ENCODE data around the gene PMP22. TPM values are rescaled to one million over a fixed set of nuclear protein-coding genes. Genes with fewer than 3 reads are reported as not detected.

The PMP22 gene
- total RNA-seq: 0.93 and 1.2 TPM in 2 replicates
- long read RNA-seq, partial matches to known transcripts: 5 of 5 reads
- long read RNA-seq, other reads (novel, unspliced or antisense): 0 of 5 reads

- Mint-ChIP-seq H3K27me3 (peaks cover 94% of the 10 kb centered on the region), H3K4me1 (ENCODE audit: low read depth) (peaks cover 12% of the 10 kb centered on the region), H3K36me3 (ENCODE audit: insufficient read depth) (no peaks in the 10 kb centered on the region), H3K9me3 (ENCODE audit: low read depth) (no peaks in the 10 kb centered on the region), H3K4me3 (ENCODE audit: low read depth) (no peak within 1 kb of the TSS), H3K27ac (no peak within 1 kb of the TSS)
- DNase-seq (ENCODE audit: low spot score, unreplicated experiment): no peak
- no peak for TF ChIP-seq CTCF (IDR thresholded peaks at IDR 0.05; ENCODE audit: unreplicated experiment)
Measured at GRCh38 chr17:15265131-15265530, at the start of gene PMP22. Gene PMP22, minus strand, starts transcription at chr17:15265326. Its CDS starts 4,599 bp downstream, at chr17:15260727.

GRCh38 chr17:15311996-15312395 lies 46.9 kb upstream of the PMP22 start:
- H3K36me3 Mint-ChIP-seq (ENCODE audit: insufficient read depth): no peaks in the 10 kb centered on the region
- no peak overlapping the region for H3K4me3 Mint-ChIP-seq (ENCODE audit: low read depth)
- no peaks in the 10 kb centered on the region for H3K4me1 Mint-ChIP-seq (ENCODE audit: low read depth)
- DNase-seq (ENCODE audit: low spot score, unreplicated experiment): no peak
- H3K27me3 Mint-ChIP-seq: no peaks in the 10 kb centered on the region
- no peaks in the 10 kb centered on the region for H3K9me3 Mint-ChIP-seq (ENCODE audit: low read depth)
- TF ChIP-seq CTCF (IDR thresholded peaks at IDR 0.05; ENCODE audit: unreplicated experiment): no peak
- no peak overlapping the region for H3K27ac Mint-ChIP-seq

GRCh38 chr17:15309793-15310192 lies 44.7 kb upstream of the PMP22 start:
- Mint-ChIP-seq H3K36me3 (ENCODE audit: insufficient read depth) (no peaks in the 10 kb centered on the region), H3K4me3 (ENCODE audit: low read depth) (no peak overlapping the region), H3K4me1 (ENCODE audit: low read depth) (no peaks in the 10 kb centered on the region), H3K27me3 (no peaks in the 10 kb centered on the region), H3K9me3 (ENCODE audit: low read depth) (no peaks in the 10 kb centered on the region), H3K27ac (no peak overlapping the region)
- no peak for TF ChIP-seq CTCF (IDR thresholded peaks at IDR 0.05; ENCODE audit: unreplicated experiment)
- no peak for DNase-seq (ENCODE audit: low spot score, unreplicated experiment)

- Mint-ChIP-seq H3K9me3 (ENCODE audit: low read depth) (no peaks in the 10 kb centered on the region), H3K27ac (no peak overlapping the region), H3K27me3 (no peaks in the 10 kb centered on the region), H3K36me3 (ENCODE audit: insufficient read depth) (no peaks in the 10 kb centered on the region), H3K4me3 (ENCODE audit: low read depth) (no peak overlapping the region), H3K4me1 (ENCODE audit: low read depth) (no peaks in the 10 kb centered on the region)
- no peak for DNase-seq (ENCODE audit: low spot score, unreplicated experiment)
- no peak for TF ChIP-seq CTCF (IDR thresholded peaks at IDR 0.05; ENCODE audit: unreplicated experiment)
Measured at GRCh38 chr17:15309236-15309635, 44.1 kb upstream of the PMP22 start.

GRCh38 chr17:15308758-15309157 lies 43.6 kb upstream of the PMP22 start:
- Mint-ChIP-seq H3K4me1 (ENCODE audit: low read depth) (no peaks in the 10 kb centered on the region), H3K9me3 (ENCODE audit: low read depth) (no peaks in the 10 kb centered on the region), H3K27ac (no peak overlapping the region), H3K4me3 (ENCODE audit: low read depth) (no peak overlapping the region), H3K27me3 (no peaks in the 10 kb centered on the region), H3K36me3 (ENCODE audit: insufficient read depth) (no peaks in the 10 kb centered on the region)
- DNase-seq (ENCODE audit: low spot score, unreplicated experiment): no peak
- no peak for TF ChIP-seq CTCF (IDR thresholded peaks at IDR 0.05; ENCODE audit: unreplicated experiment)
